PC-9 (cell line): ENCODE data around the gene SLIT1.

Experiments
- CTCF ChIP-seq: fragments of 200-600 bp; sonication (generic); conservative IDR thresholded peaks from 2 replicates; pipeline ENCODE4 v1.6.1; 2017; ENCODE audit warnings: mixed run types, antibody characterized with exemption, mild to moderate bottlenecking, moderate library complexity
- EZH2 ChIP-seq: fragments of 200-600 bp; sonication (generic); IDR thresholded peaks from 2 replicates; pipeline ENCODE4 v1.8.0; 2017; ENCODE audit warnings: antibody characterized with exemption, low read depth

GRCh38 chr10:96971324-96971723 is 214.4 kb downstream of the SLIT1 start:
- no peak for TF ChIP-seq CTCF
- no peak for TF ChIP-seq EZH2
